HG03103 (cell line): ENCODE results near the gene ASTN1.

Experiments
- ATAC-seq: cut with Tn5 transposase; IDR thresholded peaks from one replicate; pipeline ENCODE4 v1.9.1; 2021; ENCODE audit warnings: low read depth; ENCODE audit not compliant: unreplicated experiment

Gene ASTN1

GRCh38 chr1:176885341-176885740, 279.2 kb downstream of the ASTN1 start:
- no peak for ATAC-seq

- ATAC-seq, result no peak
Observed at GRCh38 chr1:176884911-176885310, 279.6 kb downstream of the ASTN1 start.

DNA sequence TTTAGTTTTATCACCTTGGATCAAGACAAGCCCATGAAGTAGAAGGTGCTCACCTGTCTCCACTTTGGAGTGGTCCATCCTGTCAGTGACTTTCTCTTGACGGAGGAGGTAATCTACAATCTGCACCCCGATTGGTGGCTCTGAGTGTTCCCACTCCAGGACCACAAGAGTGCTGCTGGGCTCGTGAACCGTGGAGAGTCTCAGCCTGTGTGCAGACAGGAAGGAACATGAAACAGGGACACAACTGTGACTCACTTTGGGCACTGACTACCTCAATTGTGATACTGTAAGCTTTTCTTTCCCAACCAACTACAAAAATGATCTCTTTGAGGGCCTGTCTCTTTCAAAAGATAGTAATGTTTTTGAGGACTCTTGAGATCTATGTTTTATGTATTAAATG, 280.2 kb downstream of the ASTN1 start:
- ATAC-seq, result no peak

DNA sequence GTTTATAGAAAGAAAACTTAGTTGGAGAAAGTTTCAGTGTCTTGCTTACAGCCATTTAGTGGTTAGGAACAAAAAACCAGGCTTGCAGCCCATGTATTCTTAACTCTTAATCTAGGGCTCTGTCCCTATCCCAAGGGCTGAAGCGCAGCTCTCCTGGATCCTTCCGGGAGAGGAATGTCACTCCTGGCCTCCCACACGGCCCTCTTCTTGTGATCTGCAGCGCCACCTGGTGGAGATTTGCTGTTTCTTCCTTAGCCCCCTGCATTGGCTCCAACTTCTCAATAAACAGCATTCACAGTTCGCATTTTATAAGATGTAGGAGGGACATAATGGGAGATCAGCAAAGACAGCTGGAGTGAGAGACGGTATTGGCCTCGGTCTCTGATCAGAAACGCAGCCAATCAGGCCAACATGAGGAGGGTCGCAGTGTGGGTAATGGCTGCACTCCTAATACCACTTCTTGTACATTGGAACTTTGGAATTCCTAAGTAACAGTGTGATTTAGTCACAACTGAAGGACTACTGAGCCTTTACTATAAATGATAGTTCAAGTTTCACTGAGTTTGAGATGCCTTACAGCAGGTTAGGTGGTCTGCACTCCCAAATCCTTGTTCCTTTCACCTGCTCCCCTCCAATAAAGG, 283.4 kb downstream of the ASTN1 start:
- ATAC-seq, result no peak

- ATAC-seq, result no peak
Observed at GRCh38 chr1:176879784-176880620, 284.5 kb downstream of the ASTN1 start.

GRCh38 chr1:176878750-176879536, 285.6 kb downstream of the ASTN1 start:
- ATAC-seq, result no peak

DNA sequence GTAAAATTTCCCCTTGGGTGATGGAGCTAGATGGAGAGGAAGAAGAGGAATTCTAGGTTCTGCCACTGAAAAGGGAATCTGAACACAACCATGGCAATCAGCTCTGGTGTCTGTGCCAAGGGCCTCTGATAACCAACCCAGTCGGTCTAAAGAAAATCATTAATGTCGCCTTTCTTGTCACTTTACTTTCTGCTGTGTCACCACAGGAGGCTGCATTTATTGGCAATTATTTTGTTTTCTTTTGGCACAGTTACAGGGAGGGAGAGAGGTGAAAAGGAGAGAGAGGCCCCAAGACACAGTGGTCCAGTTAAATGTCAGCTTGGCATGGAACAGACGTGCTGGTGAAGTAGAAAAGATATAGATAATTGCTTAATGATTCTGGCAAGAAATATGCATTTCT, 287.0 kb downstream of the ASTN1 start:
- no peak for ATAC-seq

GRCh38 chr1:176876966-176877515, 287.5 kb downstream of the ASTN1 start:
- ATAC-seq, result no peak

GRCh38 chr1:176869577-176869976, 294.9 kb downstream of the ASTN1 start:
- ATAC-seq, result no peak

DNA sequence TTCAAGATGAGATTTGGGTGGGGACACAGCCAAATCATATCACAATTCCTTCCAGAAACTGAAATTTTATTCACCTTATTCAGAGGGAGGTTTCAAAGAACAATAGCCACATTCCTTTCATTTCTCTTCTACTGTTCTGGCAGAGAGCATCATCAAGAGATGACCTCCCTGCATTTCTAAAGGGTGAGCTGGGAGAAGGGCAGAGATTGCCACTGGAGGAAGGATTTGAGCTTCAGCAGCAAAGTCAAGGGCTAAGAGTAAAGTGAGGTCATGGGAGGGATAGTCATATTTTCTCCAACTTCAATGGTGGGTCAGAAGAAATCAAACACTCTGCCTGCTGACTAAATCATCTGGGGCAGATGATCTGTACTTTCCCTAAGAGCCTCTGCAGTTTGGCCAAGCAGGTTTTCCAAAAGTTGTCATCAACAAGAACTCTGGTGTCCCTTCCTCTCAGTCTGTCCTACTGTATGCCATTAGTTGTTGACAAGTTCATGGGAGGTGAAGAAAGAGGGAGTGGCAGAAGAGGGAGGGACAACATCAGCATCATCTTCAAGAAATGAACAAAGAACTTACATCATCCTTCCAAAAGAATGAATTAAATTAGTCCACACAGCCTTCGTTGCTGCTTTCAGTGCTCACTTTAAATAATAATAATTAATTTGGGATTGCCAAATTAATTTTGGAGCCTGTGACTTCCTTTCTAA, 298.3 kb downstream of the ASTN1 start:
- no peak for ATAC-seq

GRCh38 chr1:176864211-176864610, 300.3 kb downstream of the ASTN1 start:
- ATAC-seq, result no peak

DNA sequence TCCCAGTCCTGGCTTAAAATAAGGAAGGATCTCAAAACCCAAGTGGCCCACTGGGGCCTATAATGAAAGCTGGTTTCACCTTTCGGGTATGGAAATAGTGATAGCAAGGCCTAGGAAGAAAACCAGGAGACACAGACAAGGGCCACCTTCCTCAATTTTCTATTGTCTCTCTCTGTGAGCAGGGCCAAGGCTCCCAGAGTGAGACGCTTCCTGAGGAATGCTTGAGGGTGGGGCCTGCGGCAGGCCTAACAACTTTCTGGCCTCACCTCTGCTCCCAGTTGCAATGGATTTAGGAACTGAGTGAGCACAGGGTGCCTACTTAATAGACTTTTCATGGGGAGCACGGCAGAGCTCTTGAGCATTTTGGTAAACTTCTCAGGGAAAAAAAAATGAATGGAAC, 300.9 kb downstream of the ASTN1 start:
- ATAC-seq, result no peak

- no peak for ATAC-seq
Observed at GRCh38 chr1:176858433-176858916, 306.0 kb downstream of the ASTN1 start.

DNA sequence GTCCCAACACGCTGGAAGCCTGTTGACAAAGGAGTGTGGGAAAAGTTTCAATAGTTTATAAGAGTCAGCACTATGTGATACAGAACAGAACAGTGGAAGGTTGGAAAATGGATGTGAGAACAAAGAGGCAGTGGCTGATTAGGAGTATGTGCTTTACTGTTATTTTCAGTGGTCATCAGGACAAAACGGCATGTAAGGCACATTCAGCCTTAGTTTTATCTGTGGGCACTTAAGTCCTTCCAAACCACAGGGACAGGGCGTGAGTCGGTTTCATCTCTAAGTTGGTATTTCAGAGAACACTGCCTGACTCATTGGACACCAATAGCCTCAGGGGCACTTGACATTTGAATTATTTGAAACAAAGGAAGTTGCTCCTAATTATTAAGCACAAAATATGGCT, 306.9 kb downstream of the ASTN1 start:
- no peak for ATAC-seq

GRCh38 chr1:176854758-176855745, 309.5 kb downstream of the ASTN1 start:
- no peak for ATAC-seq

- ATAC-seq, result no peak
Observed at GRCh38 chr1:176854121-176854520, 310.4 kb downstream of the ASTN1 start.

DNA sequence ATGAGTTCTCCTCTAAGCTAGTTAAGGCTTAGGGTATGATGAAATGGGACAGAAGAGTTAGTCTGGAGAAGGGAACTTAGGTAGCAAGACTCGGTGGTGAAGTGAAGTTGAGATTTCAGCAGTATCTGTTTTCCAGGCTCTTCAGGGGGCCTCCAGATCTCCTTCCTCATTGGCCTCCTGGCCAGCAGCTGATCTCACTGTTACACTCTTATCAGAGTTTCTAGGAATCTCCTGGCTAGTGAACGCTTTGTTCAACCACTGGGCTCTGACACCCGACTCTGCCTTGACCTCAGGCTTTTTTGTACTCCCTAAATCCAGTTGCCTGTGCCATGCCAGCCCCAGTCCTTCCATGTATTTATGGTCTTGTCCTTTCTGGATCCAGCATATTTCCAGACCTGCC, 311.0 kb downstream of the ASTN1 start:
- no peak for ATAC-seq

- ATAC-seq, result no peak
Observed at GRCh38 chr1:176852124-176852523, 312.4 kb downstream of the ASTN1 start.

GRCh38 chr1:176850871-176851270, 313.6 kb downstream of the ASTN1 start:
- no peak for ATAC-seq
